ENCODE results near the gene KIAA1671. TPM values are rescaled to one million over a fixed set of nuclear protein-coding genes. Genes with fewer than 3 reads are reported as not detected.

KIAA1671 gene
- total RNA-seq, 1 donor from 2014 or later, result 46.7 TPM

- no peak for TF ChIP-seq CTCF (IDR thresholded peaks at IDR 0.05)
- Histone ChIP-seq H3K36me3 (peaks cover 28% of the 10 kb centered on the region), H3K4me1 (no peaks in the 10 kb centered on the region), H3K4me3 (no peak overlapping the region), H3K27ac (no peak overlapping the region), H3K9me3 (no peaks in the 10 kb centered on the region), H3K27me3 (no peaks in the 10 kb centered on the region)
- intact Hi-C loops (cut with DNase I), result no loop called here
- DNase-seq (no peak), ATAC-seq (no peak)
Observed at GRCh38 chr22:25174156-25174887, 221.8 kb downstream of the KIAA1671 start.

- DNase-seq (no peak), ATAC-seq (no peak)
- intact Hi-C loops (cut with DNase I), result no loop called here
- TF ChIP-seq CTCF (IDR thresholded peaks at IDR 0.05), result no peak
- H3K4me1 ChIP-seq, result no peaks in the 10 kb centered on the region
- H3K27ac ChIP-seq, result no peak overlapping the region
- H3K9me3 ChIP-seq, result no peaks in the 10 kb centered on the region
- no peak overlapping the region for H3K4me3 ChIP-seq
- H3K36me3 ChIP-seq, result peaks cover 28% of the 10 kb centered on the region
- no peaks in the 10 kb centered on the region for H3K27me3 ChIP-seq
Observed at GRCh38 chr22:25174888-25175411, 222.4 kb downstream of the KIAA1671 start.

- Histone ChIP-seq H3K27me3 (no peaks in the 10 kb centered on the region), H3K36me3 (peaks cover 28% of the 10 kb centered on the region), H3K27ac (no peak overlapping the region), H3K4me1 (no peaks in the 10 kb centered on the region), H3K4me3 (no peak overlapping the region), H3K9me3 (no peaks in the 10 kb centered on the region)
- ATAC-seq (no peak), DNase-seq (peak; percentile 15)
- intact Hi-C loops (cut with DNase I), result no loop called here
- no peak for TF ChIP-seq CTCF (IDR thresholded peaks at IDR 0.05)
Observed at GRCh38 chr22:25176175-25176574, 223.7 kb downstream of the KIAA1671 start.

- Histone ChIP-seq H3K9me3 (no peaks in the 10 kb centered on the region), H3K4me1 (no peaks in the 10 kb centered on the region), H3K27ac (no peak overlapping the region), H3K27me3 (no peaks in the 10 kb centered on the region), H3K4me3 (no peak overlapping the region), H3K36me3 (peaks cover 28% of the 10 kb centered on the region)
- intact Hi-C loops (cut with DNase I), result no loop called here
- no peak for ATAC-seq
- TF ChIP-seq CTCF (IDR thresholded peaks at IDR 0.05), result no peak
- DNase-seq, result peak; percentile 2
Observed at GRCh38 chr22:25176799-25177198, 224.3 kb downstream of the KIAA1671 start.

- no peaks in the 10 kb centered on the region for H3K4me1 ChIP-seq
- ATAC-seq, result no peak
- DNase-seq, result peak; percentile 57
- H3K27me3 ChIP-seq, result no peaks in the 10 kb centered on the region
- peaks cover 28% of the 10 kb centered on the region for H3K36me3 ChIP-seq
- H3K27ac ChIP-seq, result no peak overlapping the region
- no peak overlapping the region for H3K4me3 ChIP-seq
- intact Hi-C loops (cut with DNase I), result no loop called here
- no peaks in the 10 kb centered on the region for H3K9me3 ChIP-seq
- TF ChIP-seq CTCF (IDR thresholded peaks at IDR 0.05), result no peak
Observed at GRCh38 chr22:25177226-25177625, 224.7 kb downstream of the KIAA1671 start.
